GM21447 (cell line): Measurements from ENCODE around the gene TMEM151A.

ENCODE experiments used
- ATAC-seq: cut with Tn5 transposase; IDR thresholded peaks from one replicate; pipeline ENCODE4 v1.9.1; 2021; ENCODE audit not compliant: unreplicated experiment

TMEM151A gene

GRCh38 chr11:66282468-66283455 lies 8.9 kb upstream of the TMEM151A start:
- ATAC-seq = peak; percentile 56

GRCh38 chr11:66283461-66284105 lies 8.1 kb upstream of the TMEM151A start:
- ATAC-seq = no peak

- ATAC-seq = no peak
Observed at GRCh38 chr11:66284526-66285078, 7.1 kb upstream of the TMEM151A start.

- ATAC-seq = no peak
Observed at GRCh38 chr11:66285250-66285947, 6.3 kb upstream of the TMEM151A start.

GRCh38 chr11:66286699-66287098 lies 5.0 kb upstream of the TMEM151A start:
- no peak for ATAC-seq

GRCh38 chr11:66287211-66287888 lies 4.3 kb upstream of the TMEM151A start:
- ATAC-seq = no peak

- ATAC-seq = no peak
Observed at GRCh38 chr11:66287889-66288670, 3.6 kb upstream of the TMEM151A start.

GRCh38 chr11:66288671-66289547 lies 2.8 kb upstream of the TMEM151A start, which contains the start of gene YIF1A:
YIF1A (minus strand) TSS chr11:66289143; CDS start chr11:66288985, 158 bp downstream.
- ATAC-seq = peak; percentile 91

- ATAC-seq = peak; percentile 42
Observed at GRCh38 chr11:66289548-66290329, 2.0 kb upstream of the TMEM151A start.

- no peak for ATAC-seq
Observed at GRCh38 chr11:66290330-66290621, 1.4 kb upstream of the TMEM151A start.

GRCh38 chr11:66291303-66291705 lies 390 bp upstream of the TMEM151A start:
- ATAC-seq = no peak

- ATAC-seq = no peak
Observed at GRCh38 chr11:66292543-66293332, 1.0 kb downstream of the TMEM151A start.

GRCh38 chr11:66293352-66293751 lies 1.7 kb downstream of the TMEM151A start:
- ATAC-seq = no peak

- no peak for ATAC-seq
Observed at GRCh38 chr11:66293777-66294625, 2.3 kb downstream of the TMEM151A start.

GRCh38 chr11:66294626-66295620 lies 3.2 kb downstream of the TMEM151A start:
- ATAC-seq = no peak
